HCT116 (cell line): ENCODE measurements around the gene BAIAP2. TPM values are rescaled to one million over a fixed set of nuclear protein-coding genes. Genes with fewer than 3 reads are reported as not detected.

ENCODE experiments used
- ATAC-seq: fragments of 200-7000 bp; cut with Tn5 transposase; 2 replicates; pipeline ENCODE4 v1.9.1; 2020; ENCODE audit warnings: mild to moderate bottlenecking, moderate library complexity
- BruUV-seq: library from RNA; stranded (reverse); fragments of 400-500 nt; replicated peaks from 2 replicates; lab custom pipeline; 2021; lab: Mats Ljungman, UMichigan
- CTCF ChIA-PET: fragments of 300-600 bp; sonication (Branson Sonifier 250); formaldehyde crosslinking; loops from one replicate; lab custom pipeline; 2021; ENCODE audit warnings: antibody characterized with exemption; lab: Charles Lee
- POLR2A ChIA-PET: fragments of 300-600, 350-600 bp; sonication (Branson Sonifier 250); formaldehyde crosslinking; loops from one replicate; lab custom pipeline; 2021; ENCODE audit warnings: antibody characterized with exemption; lab: Charles Lee
- RAD21 ChIA-PET, 2 experiments: fragments of 300-600 bp; sonication (Branson Sonifier 250); formaldehyde crosslinking; loops; one replicate each; lab custom pipeline; 2023; ENCODE audit warnings: low total read pairs in 2 of 2; ENCODE audit not compliant: uncharacterized antibody in 2 of 2, unreplicated experiment in 2 of 2, low non-redundant PET in 1 of 2; lab: Charles Lee
- DNase-seq: peaks from one replicate; pipeline ENCODE4 v3.0.0-alpha.2; 2010; ENCODE audit warnings: low read depth, low spot score
- H2AFZ ChIP-seq: fragments of 200-600 bp; shearing (Covaris generic), sonication (generic); 2 replicates; pipeline ENCODE4 v1.6.1; 2017; ENCODE audit warnings: low read depth, mixed run types, mixed read lengths, antibody characterized with exemption, low read length; ENCODE audit not compliant: poor library complexity, severe bottlenecking
- H3K27ac ChIP-seq: 2 replicates; pipeline ENCODE4 v1.5.1; 2012; ENCODE audit warnings: low read depth, low read length
- H3K27me3 ChIP-seq: fragments of 200-600 bp; sonication (generic); 2 replicates; pipeline ENCODE4 v1.6.1; 2016; ENCODE audit warnings: mixed run types, low read length, mixed read lengths; ENCODE audit not compliant: insufficient read depth
- H3K36me3 ChIP-seq, 2 experiments: fragments of 200-500 bp in 1 of 2; fragments of 200-600 bp in 1 of 2; sonication (Bioruptor generic) in 1 of 2; sonication (generic) in 1 of 2; 2 replicates each; pipeline versions ENCODE4 v1.5.1 to v1.6.1; 2014 to 2016; ENCODE audit warnings: low read length in 2 of 2, inconsistent platforms in 1 of 2, mixed read lengths in 1 of 2, mixed run types in 1 of 2; ENCODE audit not compliant: insufficient read depth in 2 of 2, control insufficient read depth in 1 of 2
- H3K4me1 ChIP-seq, 2 experiments: fragments of 200-600 bp in 1 of 2; sonication (generic) in 1 of 2; 2 replicates each; pipeline versions ENCODE4 v1.5.1 to v1.6.1; 2012 to 2017; ENCODE audit warnings: low read length in 2 of 2, inconsistent platforms in 1 of 2, mild to moderate bottlenecking in 1 of 2, mixed read lengths in 1 of 2, mixed run types in 1 of 2, moderate library complexity in 1 of 2; ENCODE audit not compliant: insufficient read depth in 2 of 2, control insufficient read depth in 1 of 2
- H3K4me2 ChIP-seq: fragments of 200-600 bp; sonication (generic); 2 replicates; pipeline ENCODE4 v1.6.1; 2017; ENCODE audit warnings: mixed run types, low read length, mixed read lengths
- H3K4me3 ChIP-seq, 2 experiments: fragments of 200-600 bp in 1 of 2; sonication (generic) in 1 of 2; replicated peaks in 1 of 2; 2 replicates each; pipeline ENCODE4 v1.5.1; 2011 to 2016; ENCODE audit warnings: low read length in 2 of 2, control low read depth in 1 of 2, low read depth in 1 of 2, mild to moderate bottlenecking in 1 of 2, mixed read lengths in 1 of 2, mixed run types in 1 of 2
- H3K79me2 ChIP-seq: fragments of 200-600 bp; sonication (generic); 2 replicates; pipeline ENCODE4 v1.6.1; 2017; ENCODE audit warnings: mild to moderate bottlenecking, mixed run types, low read length, moderate library complexity, mixed read lengths; ENCODE audit not compliant: insufficient read depth
- H3K9ac ChIP-seq: fragments of 200-600 bp; sonication (generic); 2 replicates; pipeline ENCODE4 v1.6.1; 2016; ENCODE audit warnings: low read length, mixed read lengths
- H3K9me2 ChIP-seq: fragments of 200-600 bp; sonication (generic), shearing (Covaris generic); 2 replicates; pipeline ENCODE4 v1.6.1; 2017; ENCODE audit warnings: mixed run types, mild to moderate bottlenecking, moderate library complexity; ENCODE audit not compliant: insufficient read depth
- H3K9me3 ChIP-seq, 2 experiments: fragments of 200-500 bp in 1 of 2; fragments of 200-600 bp in 1 of 2; sonication (Bioruptor generic) in 1 of 2; sonication (generic) in 1 of 2; 2 replicates each; pipeline ENCODE4 v1.6.1; 2014 to 2017; ENCODE audit warnings: low read length in 2 of 2, mixed read lengths in 2 of 2, inconsistent platforms in 1 of 2, low read depth in 1 of 2, mild to moderate bottlenecking in 1 of 2, mixed run types in 1 of 2, moderate library complexity in 1 of 2; ENCODE audit not compliant: control insufficient read depth in 1 of 2, insufficient read depth in 1 of 2
- H4K20me1 ChIP-seq: fragments of 200-600 bp; sonication (generic), shearing (Covaris generic); 2 replicates; pipeline ENCODE4 v1.6.1; 2017; ENCODE audit warnings: mixed run types, mild to moderate bottlenecking, moderate library complexity; ENCODE audit not compliant: insufficient read depth
- EGR1 ChIP-seq: IDR thresholded peaks from 2 replicates; pipeline ENCODE4 v1.6.1; 2012; ENCODE audit warnings: low read depth
- ELF1 ChIP-seq: IDR thresholded peaks from 2 replicates; pipeline ENCODE4 v1.6.1; 2012; ENCODE audit warnings: low read depth, borderline replicate concordance
- EZH2 ChIP-seq: fragments of 200-600 bp; sonication (generic); IDR thresholded peaks from 2 replicates; pipeline ENCODE4 v1.6.1; 2017; ENCODE audit warnings: antibody characterized with exemption, mixed run types
- EZH2phosphoT487 ChIP-seq: fragments of 200-600 bp; IDR thresholded peaks from 2 replicates; pipeline ENCODE4 v1.6.1; 2018; ENCODE audit warnings: antibody characterized with exemption, borderline replicate concordance
- JUND ChIP-seq: IDR thresholded peaks from 2 replicates; pipeline ENCODE4 v1.6.1; 2012
- RAD21 ChIP-seq: IDR thresholded peaks from 2 replicates; pipeline ENCODE4 v1.6.1; 2012; ENCODE audit warnings: low read depth, mild to moderate bottlenecking
- SP1 ChIP-seq: IDR thresholded peaks from 2 replicates; pipeline ENCODE4 v1.6.1; 2012; ENCODE audit warnings: low read depth
- SRF ChIP-seq: IDR thresholded peaks from 2 replicates; pipeline ENCODE4 v1.6.1; 2012; ENCODE audit warnings: low read depth
- TCF7L2 ChIP-seq: IDR thresholded peaks from 2 replicates; pipeline ENCODE4 v1.7.0; 2011; ENCODE audit warnings: borderline replicate concordance, inconsistent platforms; ENCODE audit not compliant: insufficient read depth, insufficient read length; ENCODE audit errors: extremely low read depth
- YY1 ChIP-seq: IDR thresholded peaks from 2 replicates; pipeline ENCODE4 v1.6.1; 2011; ENCODE audit warnings: low read length, low read depth, moderate library complexity, mild to moderate bottlenecking; ENCODE audit not compliant: insufficient replicate concordance; ENCODE audit errors: extremely low read depth
- ZFX ChIP-seq: fragments of 450-650 bp; IDR thresholded peaks from 2 replicates; pipeline ENCODE4 v1.6.1; 2017
- ZNF274 ChIP-seq: fragments of 200-500 bp; sonication (Bioruptor generic); IDR thresholded peaks from 2 replicates; pipeline ENCODE4 v1.6.1; 2014; ENCODE audit warnings: mild to moderate bottlenecking, low read depth, low read length, inconsistent platforms
- intact Hi-C: fragments of 100-400 bp; cut with micrococcal nuclease; formaldehyde crosslinking; loops from 2 replicates; pipeline ENCODE4 v1.10.0; 2022
- total RNA-seq: library from RNA; stranded (reverse); gene quantifications from one replicate; pipeline ENCODE4 v1.2.1, GENCODE V29; 2021; ENCODE audit not compliant: unreplicated experiment
- TF ChIP-seq, protein P1 (sequence below): IDR thresholded peaks from 2 replicates; pipeline ENCODE4 v1.6.1; 2012; ENCODE audit warnings: low read depth
- TF ChIP-seq, protein P2 (sequence below): IDR thresholded peaks from 2 replicates; pipeline ENCODE4 v1.6.1; 2011; ENCODE audit warnings: mild to moderate bottlenecking, low read length, moderate library complexity; ENCODE audit not compliant: insufficient replicate concordance; ENCODE audit errors: extremely low read depth
- TF ChIP-seq, protein P3 (sequence below), 3 experiments: fragments of 200-600 bp in 1 of 3; sonication (generic) in 1 of 3; IDR thresholded peaks in 2 of 3; conservative IDR thresholded peaks in 1 of 3; 2 replicates each; pipeline ENCODE4 v1.5.1; 2012 to 2017; ENCODE audit warnings: low read depth in 2 of 3, low read length in 2 of 3, antibody characterized with exemption in 1 of 3, borderline replicate concordance in 1 of 3, control low read depth in 1 of 3, mild to moderate bottlenecking in 1 of 3, mixed read lengths in 1 of 3, mixed run types in 1 of 3, moderate library complexity in 1 of 3; ENCODE audit not compliant: insufficient read depth in 1 of 3

BAIAP2 gene
- total RNA-seq, 1 experiment from 2014 or later, result 105 TPM

DNA sequence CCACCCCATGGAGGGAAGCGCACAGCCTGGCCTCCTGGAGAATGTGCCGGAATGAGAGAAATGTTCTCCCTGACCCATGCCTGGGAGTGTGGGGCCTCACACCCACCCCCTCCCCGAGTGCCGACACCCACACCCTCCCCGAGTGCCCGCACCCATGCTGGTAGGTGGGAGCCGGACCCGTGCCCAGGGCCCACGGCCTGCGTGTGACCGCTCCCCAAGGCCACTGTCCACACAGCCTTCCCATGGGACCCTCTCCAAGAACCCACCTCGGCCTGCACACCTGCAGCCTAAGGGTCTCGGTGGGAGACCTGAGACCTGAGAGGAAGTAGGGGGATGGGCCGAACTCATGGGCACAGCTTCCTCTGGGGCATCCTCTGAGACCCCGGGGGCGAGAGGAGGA, 127.0 kb downstream of the BAIAP2 start:
- H4K20me1 ChIP-seq, result no peaks in the 10 kb centered on the region
- TF ChIP-seq ZFX (no peak), TCF7L2 (no peak), ZNF274 (no peak), EZH2phosphoT487 (no peak), SRF (no peak), EZH2 (no peak), RAD21 (no peak), SP1 (no peak), YY1 (no peak), EGR1 (no peak), ELF1 (no peak), JUND (no peak)
- TF ChIP-seq, protein P1, sequence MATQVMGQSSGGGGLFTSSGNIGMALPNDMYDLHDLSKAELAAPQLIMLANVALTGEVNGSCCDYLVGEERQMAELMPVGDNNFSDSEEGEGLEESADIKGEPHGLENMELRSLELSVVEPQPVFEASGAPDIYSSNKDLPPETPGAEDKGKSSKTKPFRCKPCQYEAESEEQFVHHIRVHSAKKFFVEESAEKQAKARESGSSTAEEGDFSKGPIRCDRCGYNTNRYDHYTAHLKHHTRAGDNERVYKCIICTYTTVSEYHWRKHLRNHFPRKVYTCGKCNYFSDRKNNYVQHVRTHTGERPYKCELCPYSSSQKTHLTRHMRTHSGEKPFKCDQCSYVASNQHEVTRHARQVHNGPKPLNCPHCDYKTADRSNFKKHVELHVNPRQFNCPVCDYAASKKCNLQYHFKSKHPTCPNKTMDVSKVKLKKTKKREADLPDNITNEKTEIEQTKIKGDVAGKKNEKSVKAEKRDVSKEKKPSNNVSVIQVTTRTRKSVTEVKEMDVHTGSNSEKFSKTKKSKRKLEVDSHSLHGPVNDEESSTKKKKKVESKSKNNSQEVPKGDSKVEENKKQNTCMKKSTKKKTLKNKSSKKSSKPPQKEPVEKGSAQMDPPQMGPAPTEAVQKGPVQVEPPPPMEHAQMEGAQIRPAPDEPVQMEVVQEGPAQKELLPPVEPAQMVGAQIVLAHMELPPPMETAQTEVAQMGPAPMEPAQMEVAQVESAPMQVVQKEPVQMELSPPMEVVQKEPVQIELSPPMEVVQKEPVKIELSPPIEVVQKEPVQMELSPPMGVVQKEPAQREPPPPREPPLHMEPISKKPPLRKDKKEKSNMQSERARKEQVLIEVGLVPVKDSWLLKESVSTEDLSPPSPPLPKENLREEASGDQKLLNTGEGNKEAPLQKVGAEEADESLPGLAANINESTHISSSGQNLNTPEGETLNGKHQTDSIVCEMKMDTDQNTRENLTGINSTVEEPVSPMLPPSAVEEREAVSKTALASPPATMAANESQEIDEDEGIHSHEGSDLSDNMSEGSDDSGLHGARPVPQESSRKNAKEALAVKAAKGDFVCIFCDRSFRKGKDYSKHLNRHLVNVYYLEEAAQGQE, result no peak
- TF ChIP-seq, protein P2, sequence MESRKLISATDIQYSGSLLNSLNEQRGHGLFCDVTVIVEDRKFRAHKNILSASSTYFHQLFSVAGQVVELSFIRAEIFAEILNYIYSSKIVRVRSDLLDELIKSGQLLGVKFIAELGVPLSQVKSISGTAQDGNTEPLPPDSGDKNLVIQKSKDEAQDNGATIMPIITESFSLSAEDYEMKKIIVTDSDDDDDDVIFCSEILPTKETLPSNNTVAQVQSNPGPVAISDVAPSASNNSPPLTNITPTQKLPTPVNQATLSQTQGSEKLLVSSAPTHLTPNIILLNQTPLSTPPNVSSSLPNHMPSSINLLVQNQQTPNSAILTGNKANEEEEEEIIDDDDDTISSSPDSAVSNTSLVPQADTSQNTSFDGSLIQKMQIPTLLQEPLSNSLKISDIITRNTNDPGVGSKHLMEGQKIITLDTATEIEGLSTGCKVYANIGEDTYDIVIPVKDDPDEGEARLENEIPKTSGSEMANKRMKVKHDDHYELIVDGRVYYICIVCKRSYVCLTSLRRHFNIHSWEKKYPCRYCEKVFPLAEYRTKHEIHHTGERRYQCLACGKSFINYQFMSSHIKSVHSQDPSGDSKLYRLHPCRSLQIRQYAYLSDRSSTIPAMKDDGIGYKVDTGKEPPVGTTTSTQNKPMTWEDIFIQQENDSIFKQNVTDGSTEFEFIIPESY, result no peak
- TF ChIP-seq, protein P3, sequence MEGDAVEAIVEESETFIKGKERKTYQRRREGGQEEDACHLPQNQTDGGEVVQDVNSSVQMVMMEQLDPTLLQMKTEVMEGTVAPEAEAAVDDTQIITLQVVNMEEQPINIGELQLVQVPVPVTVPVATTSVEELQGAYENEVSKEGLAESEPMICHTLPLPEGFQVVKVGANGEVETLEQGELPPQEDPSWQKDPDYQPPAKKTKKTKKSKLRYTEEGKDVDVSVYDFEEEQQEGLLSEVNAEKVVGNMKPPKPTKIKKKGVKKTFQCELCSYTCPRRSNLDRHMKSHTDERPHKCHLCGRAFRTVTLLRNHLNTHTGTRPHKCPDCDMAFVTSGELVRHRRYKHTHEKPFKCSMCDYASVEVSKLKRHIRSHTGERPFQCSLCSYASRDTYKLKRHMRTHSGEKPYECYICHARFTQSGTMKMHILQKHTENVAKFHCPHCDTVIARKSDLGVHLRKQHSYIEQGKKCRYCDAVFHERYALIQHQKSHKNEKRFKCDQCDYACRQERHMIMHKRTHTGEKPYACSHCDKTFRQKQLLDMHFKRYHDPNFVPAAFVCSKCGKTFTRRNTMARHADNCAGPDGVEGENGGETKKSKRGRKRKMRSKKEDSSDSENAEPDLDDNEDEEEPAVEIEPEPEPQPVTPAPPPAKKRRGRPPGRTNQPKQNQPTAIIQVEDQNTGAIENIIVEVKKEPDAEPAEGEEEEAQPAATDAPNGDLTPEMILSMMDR (IDR thresholded peaks at IDR 0.05 in 2 of 3, conservative IDR thresholded peaks at IDR 0.05 in 1 of 3; ENCODE audit: borderline replicate concordance in 1 of 3, insufficient read depth in 1 of 3, low read depth in 2 of 3, low read length in 2 of 3), result no peak
- no peak overlapping the region for H2AFZ ChIP-seq
- ChIA-PET CTCF (no interaction called here), POLR2A (no interaction called here), RAD21 (no interaction called here)
- DNase-seq (no peak), ATAC-seq (no peak)
- H3K9ac ChIP-seq, result no peak overlapping the region
- BruUV-seq, result no TSS peak
- H3K4me3 ChIP-seq, result no peak overlapping the region
- no peaks in the 10 kb centered on the region for H3K4me1 ChIP-seq
- no peak overlapping the region for H3K27ac ChIP-seq
- no peaks in the 10 kb centered on the region for H3K36me3 ChIP-seq
- no peaks in the 10 kb centered on the region for H3K27me3 ChIP-seq
- intact Hi-C loops, result no loop called here
- H3K9me2 ChIP-seq, result no peaks in the 10 kb centered on the region
- H3K9me3 ChIP-seq, result no peaks in the 10 kb centered on the region
- H3K4me2 ChIP-seq, result no peak overlapping the region
- no peaks in the 10 kb centered on the region for H3K79me2 ChIP-seq
